SK-N-MC (cell line): ENCODE results near the gene EFCAB6.

Source experiments
- DNase-seq: peaks from one replicate; pipeline ENCODE4 v3.0.0-alpha.2; 2011; ENCODE audit warnings: low read depth, low spot score
- H3K27ac ChIP-seq: fragments of 200-600 bp; sonication (generic); 2 replicates; pipeline ENCODE4 v1.5.1; 2016; ENCODE audit warnings: mixed run types
- H3K36me3 ChIP-seq: fragments of 200-600 bp; sonication (generic); 2 replicates; pipeline ENCODE4 v1.6.1; 2017; ENCODE audit warnings: antibody characterized with exemption, low read length, mixed read lengths; ENCODE audit not compliant: insufficient read depth
- H3K4me3 ChIP-seq: fragments of 200-600 bp; sonication (generic); 2 replicates; pipeline ENCODE4 v1.5.1; 2016
- H3K9ac ChIP-seq: fragments of 200-600 bp; sonication (generic); 2 replicates; pipeline ENCODE4 v1.8.0; 2017; ENCODE audit warnings: mixed run types, mixed read lengths; ENCODE audit not compliant: insufficient read length
- H3K9me3 ChIP-seq: fragments of 200-600 bp; sonication (generic); 2 replicates; pipeline ENCODE4 v1.6.1; 2017; ENCODE audit warnings: low read depth, mild to moderate bottlenecking, antibody characterized with exemption, low read length, moderate library complexity, mixed read lengths
- EZH2 ChIP-seq: fragments of 200-600 bp; sonication (generic); IDR thresholded peaks from one replicate; pipeline ENCODE4 v1.6.1; 2017; ENCODE audit warnings: antibody characterized with exemption
- FOXP2 ChIP-seq: optimal IDR thresholded peaks from 2 replicates; pipeline ENCODE3; 2011; ENCODE audit warnings: mild to moderate bottlenecking, moderate library complexity; ENCODE audit not compliant: insufficient read depth; ENCODE audit errors: extremely low read length, control extremely low read depth
- POLR2AphosphoS5 ChIP-seq: IDR thresholded peaks from 2 replicates; pipeline ENCODE4 v1.6.1; 2012; ENCODE audit warnings: mild to moderate bottlenecking, low read depth, low read length, borderline replicate concordance

EFCAB6 gene

GRCh38 chr22:43504068-43504467, 308.0 kb downstream of the EFCAB6 start:
- no peak overlapping the region for H3K4me3 ChIP-seq
- H3K9me3 ChIP-seq: no peaks in the 10 kb centered on the region
- no peak for DNase-seq
- TF ChIP-seq EZH2 (no peak), POLR2AphosphoS5 (no peak), FOXP2 (no peak)
- no peaks in the 10 kb centered on the region for H3K36me3 ChIP-seq
- no peak overlapping the region for H3K9ac ChIP-seq
- no peak overlapping the region for H3K27ac ChIP-seq

- H3K9me3 ChIP-seq: no peaks in the 10 kb centered on the region
- H3K36me3 ChIP-seq: no peaks in the 10 kb centered on the region
- no peak for DNase-seq
- no peak overlapping the region for H3K4me3 ChIP-seq
- no peak overlapping the region for H3K27ac ChIP-seq
- no peak for TF ChIP-seq EZH2
- no peak for TF ChIP-seq POLR2AphosphoS5
- TF ChIP-seq FOXP2: no peak
- H3K9ac ChIP-seq: no peak overlapping the region
Measured at GRCh38 chr22:43502306-43502874, 309.7 kb downstream of the EFCAB6 start.

DNA sequence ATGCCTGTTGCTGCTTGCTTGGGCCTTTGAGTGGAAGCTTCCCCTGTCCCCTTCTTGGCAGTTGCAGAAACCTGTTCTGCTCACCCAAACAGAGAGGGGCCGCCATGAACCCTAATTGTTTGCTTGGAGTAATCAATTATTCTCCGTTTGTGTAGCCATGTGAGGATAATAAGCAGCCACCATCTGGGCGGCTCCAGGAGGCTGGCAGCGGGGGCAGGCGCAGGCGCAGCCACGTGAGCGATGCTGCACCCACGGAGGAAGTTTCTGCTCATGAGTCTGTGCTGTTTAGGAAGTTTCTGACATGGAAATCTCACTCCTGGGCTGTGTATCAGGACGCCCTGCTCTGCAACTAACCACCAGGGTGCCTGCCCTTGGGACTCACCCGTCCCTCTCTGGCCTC, 310.2 kb downstream of the EFCAB6 start:
- DNase-seq: no peak
- H3K36me3 ChIP-seq: no peaks in the 10 kb centered on the region
- TF ChIP-seq EZH2 (no peak), FOXP2 (no peak), POLR2AphosphoS5 (no peak)
- no peak overlapping the region for H3K27ac ChIP-seq
- H3K4me3 ChIP-seq: no peak overlapping the region
- H3K9ac ChIP-seq: no peak overlapping the region
- no peaks in the 10 kb centered on the region for H3K9me3 ChIP-seq

DNA sequence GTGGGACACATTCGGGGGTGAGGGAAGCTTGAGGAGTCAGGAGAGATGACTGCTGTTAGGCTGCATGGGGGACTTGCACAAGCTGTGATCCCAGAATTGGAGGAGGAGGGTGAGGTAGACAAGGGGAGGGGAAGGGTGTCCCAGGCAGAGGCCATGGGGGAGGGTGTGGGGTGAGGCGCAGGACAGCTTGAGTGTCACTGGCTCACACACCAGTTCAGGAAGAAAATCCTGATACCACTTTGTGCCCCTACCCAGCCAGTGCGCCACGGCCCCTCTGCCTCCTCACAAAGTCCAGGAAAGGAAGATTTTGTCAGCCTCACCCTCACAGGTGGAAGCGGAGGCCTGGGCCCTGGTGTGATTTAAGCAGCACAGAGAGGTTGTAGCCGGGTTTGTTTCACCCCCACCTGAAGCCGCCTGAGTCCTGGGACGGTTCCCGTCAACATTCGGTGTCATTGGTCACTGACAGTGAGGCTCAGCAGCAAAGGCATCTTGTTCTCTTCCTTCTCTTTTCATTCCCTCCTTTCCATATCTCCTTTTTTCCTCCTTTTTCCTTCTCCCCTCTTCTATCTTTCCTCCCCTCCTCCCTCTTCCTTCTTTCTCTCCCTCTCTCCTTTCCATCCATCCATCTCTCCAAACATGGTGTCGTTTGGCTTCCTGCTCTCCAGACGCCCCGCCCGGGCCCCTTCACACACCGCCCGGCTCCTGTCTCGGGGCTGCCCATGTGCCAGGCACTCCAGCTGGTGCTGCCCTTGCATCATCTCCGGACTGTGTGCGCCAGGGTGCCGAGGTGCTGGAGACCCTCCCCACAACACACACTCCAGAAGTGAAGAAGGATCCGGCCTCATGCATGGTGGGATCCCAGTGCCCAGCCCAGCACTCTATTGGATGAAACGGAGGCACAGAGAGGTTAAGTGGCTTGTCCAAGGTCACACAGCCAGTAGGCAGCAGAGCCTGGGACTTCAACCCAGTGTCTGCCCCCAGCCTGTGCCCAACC, 311.0 kb downstream of the EFCAB6 start:
- Histone ChIP-seq H3K4me3 (no peak overlapping the region), H3K27ac (no peak overlapping the region), H3K9ac (no peak overlapping the region), H3K36me3 (no peaks in the 10 kb centered on the region), H3K9me3 (no peaks in the 10 kb centered on the region)
- no peak for DNase-seq
- TF ChIP-seq POLR2AphosphoS5 (no peak), EZH2 (no peak)

DNA sequence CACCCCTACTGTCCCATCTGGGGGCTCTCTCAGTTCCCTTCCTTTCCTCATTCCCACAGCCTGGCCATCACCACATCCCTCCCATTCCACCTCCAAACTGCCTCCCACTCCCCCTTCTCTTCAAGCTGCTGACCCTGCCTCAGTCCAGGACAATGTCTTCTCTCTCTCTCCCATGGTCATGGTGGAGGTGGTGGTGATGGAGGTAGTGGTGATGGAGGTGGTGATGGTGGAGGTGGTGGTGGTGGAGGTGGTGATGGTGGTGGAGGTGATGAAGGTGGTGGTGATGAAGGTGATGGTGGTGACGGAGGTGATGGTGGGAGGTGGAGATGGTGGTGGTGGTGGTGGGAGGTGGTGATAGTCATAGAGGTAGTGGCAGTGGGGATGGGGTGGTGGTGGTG, 313.2 kb downstream of the EFCAB6 start:
- TF ChIP-seq POLR2AphosphoS5 (no peak), EZH2 (no peak), FOXP2 (no peak)
- Histone ChIP-seq H3K27ac (no peak overlapping the region), H3K36me3 (no peaks in the 10 kb centered on the region), H3K4me3 (no peak overlapping the region), H3K9me3 (no peaks in the 10 kb centered on the region), H3K9ac (no peak overlapping the region)
- no peak for DNase-seq

GRCh38 chr22:43497956-43498855, 313.9 kb downstream of the EFCAB6 start:
- TF ChIP-seq EZH2 (no peak), FOXP2 (no peak), POLR2AphosphoS5 (no peak)
- Histone ChIP-seq H3K9me3 (no peaks in the 10 kb centered on the region), H3K36me3 (no peaks in the 10 kb centered on the region), H3K9ac (no peak overlapping the region), H3K27ac (no peak overlapping the region), H3K4me3 (no peak overlapping the region)
- DNase-seq: no peak

GRCh38 chr22:43493297-43493696, 318.8 kb downstream of the EFCAB6 start:
- H3K27ac ChIP-seq: no peak overlapping the region
- TF ChIP-seq EZH2: no peak
- TF ChIP-seq FOXP2: no peak
- no peak for TF ChIP-seq POLR2AphosphoS5
- H3K4me3 ChIP-seq: no peak overlapping the region
- no peaks in the 10 kb centered on the region for H3K9me3 ChIP-seq
- no peak for DNase-seq
- no peaks in the 10 kb centered on the region for H3K36me3 ChIP-seq
- no peak overlapping the region for H3K9ac ChIP-seq

DNA sequence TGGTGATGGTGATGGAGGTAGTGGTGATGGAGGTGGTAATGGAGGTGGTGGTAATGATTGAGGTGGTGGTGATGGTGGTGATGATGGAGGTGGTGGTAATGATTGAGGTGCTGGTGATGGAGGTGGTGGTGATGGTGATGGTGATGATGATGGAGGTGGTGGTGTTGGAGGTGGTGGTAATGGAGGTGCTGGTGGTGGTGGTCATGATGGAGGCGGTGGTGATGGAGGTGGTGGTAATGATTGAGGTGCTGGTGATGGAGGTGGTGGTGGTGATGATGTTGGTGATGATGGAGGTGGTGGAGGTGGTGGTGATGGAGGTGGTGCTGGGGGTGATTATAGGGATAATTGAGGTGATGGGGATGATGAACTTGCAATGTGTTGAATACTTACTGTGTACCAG, 320.4 kb downstream of the EFCAB6 start:
- H3K36me3 ChIP-seq: no peaks in the 10 kb centered on the region
- no peak overlapping the region for H3K4me3 ChIP-seq
- no peak for DNase-seq
- H3K9ac ChIP-seq: no peak overlapping the region
- TF ChIP-seq EZH2 (no peak), FOXP2 (no peak), POLR2AphosphoS5 (no peak)
- H3K9me3 ChIP-seq: no peaks in the 10 kb centered on the region
- no peak overlapping the region for H3K27ac ChIP-seq
